GM18867 (cell line): ENCODE data around the gene CEP95.
"Not testable (repeated sequence)": the region's sequence is repeated elsewhere in the genome, so short reads cannot be mapped to it uniquely, and the experiment has no call there.

Experiments used
- ATAC-seq: cut with Tn5 transposase; IDR thresholded peaks from one replicate; pipeline ENCODE4 v1.9.1; 2021; ENCODE audit warnings: mild to moderate bottlenecking, moderate library complexity; ENCODE audit not compliant: unreplicated experiment

The CEP95 gene

DNA sequence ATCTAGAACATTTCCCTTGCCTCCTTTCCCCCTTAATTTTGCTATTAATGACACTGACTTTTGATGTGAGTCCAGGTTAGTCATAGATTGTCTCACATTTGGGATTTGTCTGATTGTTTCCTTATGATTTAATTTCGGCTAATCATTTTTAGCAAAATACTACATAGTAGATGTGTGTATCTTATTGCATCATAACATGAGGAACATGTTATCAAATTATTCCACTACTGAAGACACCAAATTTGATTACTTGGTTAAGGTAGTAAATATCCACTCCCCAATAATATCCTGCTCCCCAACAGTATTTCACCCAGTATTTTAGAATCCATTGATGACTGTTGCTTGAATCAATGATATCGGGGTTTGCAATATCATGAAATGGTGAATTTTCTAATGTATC is 12.7 kb upstream of the CEP95 start:
- no peak for ATAC-seq

DNA sequence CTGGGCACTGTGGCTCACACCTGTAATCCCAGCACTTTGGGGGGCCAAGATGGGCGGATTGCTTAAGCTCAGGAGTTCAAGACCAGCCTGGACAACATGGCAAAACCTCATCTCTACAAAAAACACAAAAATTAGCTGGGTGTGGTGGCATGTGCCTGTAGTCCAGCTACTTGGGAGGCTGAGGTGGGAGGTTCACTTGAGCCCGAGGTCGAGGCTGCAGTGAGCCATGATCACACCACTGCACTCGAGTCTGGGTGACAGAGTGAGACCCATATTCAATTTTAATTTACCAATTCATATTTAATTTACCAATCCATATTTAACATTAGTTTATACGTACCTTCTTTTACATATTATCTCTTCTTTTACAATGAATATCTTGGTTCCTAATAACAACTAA is 11.5 kb upstream of the CEP95 start:
- ATAC-seq = not testable (repeated sequence)

DNA sequence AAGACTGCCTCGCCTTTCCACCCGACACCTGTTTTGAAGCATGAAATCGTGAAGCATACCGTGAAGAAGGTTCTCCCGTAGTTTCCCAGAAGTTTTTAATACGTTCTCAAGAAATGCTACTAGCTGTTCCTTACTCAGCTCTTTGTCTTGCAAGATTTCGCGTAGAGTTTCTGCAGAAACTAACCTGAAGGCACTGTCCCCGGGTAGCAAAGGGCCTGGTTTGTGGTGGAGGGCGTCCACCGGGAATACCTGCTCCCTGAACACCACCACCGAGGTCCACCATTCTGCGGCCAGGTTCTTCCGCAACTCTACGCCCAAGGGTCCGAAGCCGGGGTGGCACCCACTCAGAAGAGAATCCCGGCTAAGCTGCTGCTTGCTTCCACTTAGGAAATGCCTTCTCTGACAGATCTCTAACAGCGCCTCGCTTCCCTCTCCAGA is 10.4 kb upstream of the CEP95 start:
- ATAC-seq = no peak

DNA sequence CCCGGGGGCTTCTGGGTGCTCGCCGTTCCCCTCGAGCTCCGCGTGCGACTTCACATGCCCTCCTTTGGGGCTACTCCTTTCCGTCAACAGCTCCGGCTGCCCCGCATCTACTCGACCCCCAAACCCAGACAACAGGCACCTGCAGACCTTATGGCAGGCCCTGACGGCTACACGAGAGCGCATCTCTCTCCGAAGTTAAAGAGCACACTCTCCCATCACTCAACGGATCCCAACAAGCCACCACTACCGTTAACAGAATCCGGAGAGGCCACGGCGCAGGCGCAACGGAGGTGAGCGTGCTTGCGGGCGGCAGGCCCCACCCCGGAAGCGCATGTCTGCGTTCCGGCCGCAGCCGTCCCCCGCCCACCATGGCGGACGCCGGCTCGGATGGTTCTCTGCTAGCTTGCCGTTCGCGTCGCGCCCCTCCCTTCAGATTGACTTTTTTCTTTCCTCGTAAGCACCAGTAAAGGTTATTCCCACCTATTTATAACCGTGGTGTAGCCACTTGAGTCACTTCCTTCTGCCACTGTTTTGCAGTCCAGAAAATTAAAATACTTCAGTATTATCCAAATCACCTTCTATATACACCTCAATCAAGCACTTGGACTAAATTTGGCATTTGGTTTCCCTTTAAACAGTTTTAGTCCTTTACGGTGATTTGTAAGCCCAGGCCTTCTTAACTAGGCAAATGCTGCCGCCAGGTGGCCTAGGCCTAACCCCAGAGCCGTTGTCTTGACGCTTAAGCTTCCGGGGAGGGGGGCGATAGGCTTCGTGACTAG is 9.8 kb upstream of the CEP95 start, which contains the start of gene POLG2:
Gene POLG2 (minus strand): TSS at position 269 of the 779 bp plus-strand sequence. CDS start 86 bp downstream, at position 183.
- ATAC-seq = peak; percentile 85

DNA sequence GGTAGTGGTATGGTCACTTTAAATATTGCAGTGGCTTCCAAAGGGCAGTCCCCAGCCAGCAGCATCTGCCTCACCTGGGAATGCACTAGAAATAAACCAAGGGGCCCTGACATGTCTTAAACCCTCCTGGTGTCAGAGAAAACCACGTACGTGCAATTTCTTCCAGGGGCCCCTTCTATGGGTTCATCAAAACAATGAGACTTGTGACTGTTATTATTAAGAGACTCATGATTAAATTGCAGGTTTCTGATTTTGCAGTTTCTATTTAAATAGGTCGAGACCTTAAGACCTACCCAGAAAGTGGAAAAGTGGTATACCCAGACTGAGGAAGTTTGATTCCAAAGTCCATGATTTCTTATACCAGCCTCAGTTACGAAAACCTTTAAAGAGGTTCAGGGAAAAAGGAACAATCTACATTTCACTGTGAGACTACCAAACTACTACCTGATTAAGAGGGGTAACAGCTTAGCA is 9.2 kb upstream of the CEP95 start:
- no peak for ATAC-seq

DNA sequence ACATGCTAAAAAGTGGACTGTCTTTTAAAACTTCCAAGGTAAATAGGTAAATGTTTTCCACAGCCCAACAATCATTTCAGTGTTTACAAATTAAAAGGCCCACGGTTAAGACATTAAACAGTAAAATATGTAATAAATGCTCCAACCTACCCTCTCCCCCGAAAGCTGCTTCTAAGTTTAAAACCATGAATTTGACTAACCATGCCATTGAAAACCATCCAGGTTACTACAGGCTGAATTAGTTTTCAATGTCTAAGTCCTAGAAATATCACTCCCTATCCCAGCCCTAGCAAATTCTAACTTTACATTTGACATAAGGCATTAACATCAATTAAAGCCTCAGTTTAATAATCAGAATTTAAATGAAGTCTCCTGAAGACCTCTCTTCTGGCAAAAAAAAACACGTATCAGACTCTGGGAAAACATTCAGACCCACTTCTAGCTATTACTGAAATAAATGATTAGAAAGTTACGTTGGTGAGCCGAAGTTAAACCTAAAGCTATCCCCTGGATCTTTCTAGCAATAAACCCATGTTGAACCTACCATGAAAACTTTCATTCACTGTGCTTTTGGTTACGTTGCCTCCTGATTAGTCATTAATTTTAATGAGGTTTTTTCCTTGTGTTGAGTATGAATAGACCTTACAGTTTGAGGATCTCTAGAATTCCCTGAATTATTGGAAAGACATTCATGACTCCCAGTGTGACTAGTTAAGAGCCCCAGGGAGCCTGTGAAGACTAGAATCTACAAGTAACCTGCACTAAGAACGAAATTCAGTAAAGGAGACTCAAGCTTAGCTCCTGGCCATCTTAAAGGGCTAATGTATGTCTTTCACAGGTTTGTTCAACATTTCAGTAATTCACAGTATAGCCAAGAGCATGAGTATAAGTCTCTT is 8.2 kb upstream of the CEP95 start:
- no peak for ATAC-seq

DNA sequence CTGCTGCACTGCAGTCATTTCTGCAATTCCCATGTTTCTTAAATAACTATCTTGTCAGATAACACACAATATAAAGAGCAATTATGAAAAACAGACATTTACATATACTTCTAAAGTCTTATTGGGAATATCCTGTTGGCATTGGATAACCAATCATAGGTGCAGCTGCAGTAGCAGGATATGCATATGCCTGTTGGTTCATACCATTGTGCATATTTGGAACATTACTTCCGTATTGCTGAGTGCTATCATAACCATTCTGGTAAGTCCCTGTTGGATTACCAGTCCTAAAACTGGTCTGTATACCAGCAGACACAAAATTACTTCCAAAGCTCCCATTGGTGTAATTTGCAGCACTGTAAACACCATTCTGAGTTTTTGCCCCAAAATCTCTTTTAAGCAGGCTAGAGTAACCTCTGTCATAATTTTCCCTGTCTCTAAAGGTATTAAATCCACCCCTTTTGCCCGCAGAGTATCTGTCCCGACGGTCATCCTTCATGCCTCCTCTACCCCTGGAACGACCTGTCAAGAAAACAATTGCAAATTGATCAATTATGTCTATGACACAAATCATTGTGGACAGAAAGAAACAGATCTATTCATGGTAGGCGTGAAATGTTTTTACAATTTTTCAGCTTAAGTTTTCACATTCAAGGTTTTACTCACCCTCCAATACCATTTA is 6.8 kb upstream of the CEP95 start:
- ATAC-seq = no peak

DNA sequence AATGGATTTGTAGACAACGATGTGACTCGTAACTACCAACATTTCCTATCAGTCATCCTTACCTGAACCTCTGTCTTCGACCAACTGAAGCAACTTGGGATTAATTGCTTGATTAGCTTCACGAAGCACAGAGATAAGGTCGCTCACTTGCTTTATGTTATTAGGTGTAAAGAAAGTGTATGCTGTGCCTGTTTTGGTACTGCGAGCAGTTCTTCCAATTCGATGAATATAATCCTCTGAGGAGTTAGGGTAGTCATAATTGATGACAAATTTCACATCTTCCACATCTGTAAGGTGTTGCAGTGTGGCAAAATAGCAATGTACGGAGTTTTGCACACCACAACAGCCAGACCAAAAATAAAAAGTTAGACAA is 6.3 kb upstream of the CEP95 start:
- no peak for ATAC-seq

DNA sequence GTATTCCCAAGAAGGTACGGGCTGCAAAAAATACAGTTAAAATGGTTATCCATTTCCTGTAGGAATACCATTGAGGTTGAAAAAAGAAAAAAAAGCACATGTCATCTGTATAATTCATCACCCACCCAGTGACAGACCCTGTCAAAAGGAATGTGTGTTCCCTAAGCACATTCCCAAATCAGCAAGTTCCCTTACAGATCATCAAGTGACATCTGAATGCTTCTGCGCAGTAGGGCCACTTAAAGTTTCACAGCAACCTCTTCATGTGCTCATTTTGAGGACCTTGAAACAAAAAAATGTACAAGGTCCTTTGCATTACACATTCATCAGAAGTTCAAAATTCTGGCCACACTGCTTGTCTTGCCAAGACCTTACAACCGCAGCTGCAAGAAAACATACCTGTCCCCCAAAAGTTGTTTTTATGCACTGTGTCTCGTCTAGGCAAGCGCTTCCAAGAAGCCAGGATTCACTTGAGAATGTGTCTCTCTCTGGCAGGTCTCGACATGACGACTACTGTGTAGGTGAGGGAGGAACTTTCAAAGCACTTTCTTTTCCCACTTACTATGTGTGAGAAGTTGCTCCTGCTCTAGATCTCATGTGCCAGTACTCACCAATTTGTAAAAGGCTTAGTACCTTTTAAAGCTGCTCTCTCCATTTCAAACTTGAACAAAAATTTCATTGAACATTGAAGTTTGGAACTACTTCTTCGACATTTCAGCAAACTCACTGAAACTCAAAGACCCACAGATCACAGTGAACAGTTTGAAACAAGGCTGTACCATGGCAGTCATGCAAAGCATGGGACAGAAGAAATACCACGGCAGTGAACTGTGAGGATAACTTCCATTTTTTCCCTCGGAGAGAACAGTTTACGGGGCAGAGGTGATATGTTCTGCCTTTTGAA is 5.7 kb upstream of the CEP95 start:
- no peak for ATAC-seq

DNA sequence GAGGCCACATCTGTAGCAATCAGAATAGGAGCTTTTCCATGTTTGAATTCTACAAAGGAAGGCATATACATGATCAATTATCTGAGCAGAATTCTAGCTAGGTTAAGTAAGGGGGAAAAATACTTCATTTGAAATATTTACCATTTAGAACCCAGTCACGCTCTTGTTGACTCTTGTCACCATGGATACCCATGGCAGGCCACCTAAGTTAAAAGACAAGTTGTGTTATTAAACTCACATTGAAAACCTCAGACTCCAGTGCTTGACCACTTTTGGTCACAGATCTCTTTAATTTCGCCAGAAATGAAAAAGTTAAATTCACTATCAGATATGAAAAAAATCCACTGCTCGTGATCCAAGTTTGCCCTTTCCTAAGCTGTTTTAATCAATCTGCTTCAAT is 4.8 kb upstream of the CEP95 start:
- no peak for ATAC-seq

DNA sequence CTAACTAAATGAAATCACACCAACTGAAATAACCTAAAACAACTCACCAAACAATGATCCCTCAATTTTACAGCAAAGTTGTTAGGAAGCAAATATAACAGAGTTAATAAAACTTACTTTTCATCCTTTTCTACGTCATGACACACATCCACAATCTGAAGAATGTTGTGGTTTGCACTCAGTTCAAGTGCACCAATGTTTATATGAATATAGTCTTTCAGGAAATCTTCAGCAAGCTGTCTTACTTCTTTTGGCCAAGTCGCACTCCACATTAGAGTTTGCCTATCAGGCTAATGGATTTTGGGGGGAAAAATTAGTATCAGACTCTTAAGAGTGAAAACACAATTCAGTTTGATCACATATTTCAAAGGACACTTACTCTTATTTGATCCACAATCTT is 4.0 kb upstream of the CEP95 start:
- ATAC-seq = no peak

DNA sequence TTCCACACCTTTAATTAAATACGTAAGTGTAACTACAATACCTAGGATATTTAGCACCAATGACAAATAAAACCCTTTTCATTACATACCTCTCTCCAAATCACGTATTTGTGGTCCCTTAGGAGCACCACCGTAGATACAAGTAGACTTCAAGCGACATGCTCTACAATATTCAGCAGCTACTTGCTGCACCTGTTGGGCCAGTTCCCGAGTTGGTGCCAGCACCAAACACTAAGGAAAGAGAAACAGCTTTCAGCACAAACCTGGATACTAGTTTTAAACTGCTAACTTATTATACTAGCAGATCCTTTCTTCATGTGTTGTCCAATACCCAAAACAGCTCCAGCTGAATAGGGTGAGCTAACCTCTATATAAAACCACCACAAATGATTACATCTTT is 3.4 kb upstream of the CEP95 start:
- no peak for ATAC-seq

DNA sequence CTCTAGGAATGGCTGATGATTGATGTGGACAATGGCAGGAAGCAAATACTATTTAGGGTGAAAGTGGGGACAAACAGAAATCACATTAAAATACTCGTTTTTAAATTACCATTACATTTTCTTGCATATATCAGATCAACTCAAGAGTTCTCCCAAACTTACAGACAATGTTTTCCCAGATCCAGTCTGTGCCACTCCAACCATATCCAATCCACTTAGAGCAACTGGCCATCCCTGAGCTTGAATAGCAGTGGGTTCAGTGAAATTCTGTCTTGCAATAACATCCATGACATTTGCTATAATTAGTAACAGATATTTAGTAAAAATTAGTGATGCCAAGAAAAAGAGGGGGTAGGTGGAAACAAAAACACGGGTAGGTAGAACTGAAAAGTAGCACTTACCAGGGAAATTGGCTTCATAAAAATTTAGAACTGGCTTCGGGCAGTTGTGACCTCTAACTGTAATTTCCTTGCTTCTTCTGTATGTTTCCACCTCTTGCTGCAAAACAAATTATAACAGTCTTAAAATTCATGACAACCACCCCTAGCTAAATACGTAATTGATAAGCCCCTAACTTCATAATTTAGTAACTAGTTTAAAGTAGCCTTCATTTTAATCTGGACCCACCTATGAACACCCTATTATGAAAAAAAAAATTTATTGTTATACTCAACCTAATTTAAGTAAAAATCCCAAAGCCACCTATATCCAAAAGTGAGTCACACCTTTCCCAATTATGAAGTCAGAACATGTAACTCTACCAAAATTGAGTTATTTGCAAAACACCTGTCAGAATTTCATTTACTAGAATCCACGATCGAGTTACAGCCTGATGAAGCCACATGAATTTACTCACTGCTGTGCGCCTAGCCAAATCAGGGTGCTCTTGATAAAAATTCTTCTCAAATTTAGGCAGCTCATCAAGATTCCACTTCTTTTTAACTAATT is 2.7 kb upstream of the CEP95 start:
- no peak for ATAC-seq

DNA sequence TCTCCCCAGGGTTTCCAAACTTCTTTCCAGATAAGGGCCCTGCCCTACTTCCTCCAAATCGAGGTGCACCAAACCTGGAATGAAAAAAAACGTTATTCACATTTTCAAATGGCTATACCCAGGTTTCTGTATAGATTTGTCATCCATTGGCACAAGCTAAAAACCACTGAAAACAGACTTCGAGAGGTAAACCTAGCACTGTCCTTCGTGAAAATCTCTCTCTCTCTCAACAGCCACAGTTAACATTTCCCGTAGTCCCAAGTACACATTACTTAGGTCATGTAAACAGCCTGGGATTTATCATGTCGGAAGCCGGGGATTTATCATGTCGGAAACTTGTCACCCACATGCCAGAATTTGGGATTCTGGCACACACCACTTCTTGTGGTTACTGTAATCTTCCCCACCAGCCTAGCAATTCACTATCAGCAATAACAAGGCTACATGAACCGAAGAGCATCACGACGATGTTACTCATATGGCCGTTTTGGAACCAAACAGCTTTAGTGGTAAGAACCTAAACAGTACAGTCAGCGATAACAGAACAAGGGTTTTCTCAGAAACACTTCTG is 1.9 kb upstream of the CEP95 start:
- no peak for ATAC-seq

DNA sequence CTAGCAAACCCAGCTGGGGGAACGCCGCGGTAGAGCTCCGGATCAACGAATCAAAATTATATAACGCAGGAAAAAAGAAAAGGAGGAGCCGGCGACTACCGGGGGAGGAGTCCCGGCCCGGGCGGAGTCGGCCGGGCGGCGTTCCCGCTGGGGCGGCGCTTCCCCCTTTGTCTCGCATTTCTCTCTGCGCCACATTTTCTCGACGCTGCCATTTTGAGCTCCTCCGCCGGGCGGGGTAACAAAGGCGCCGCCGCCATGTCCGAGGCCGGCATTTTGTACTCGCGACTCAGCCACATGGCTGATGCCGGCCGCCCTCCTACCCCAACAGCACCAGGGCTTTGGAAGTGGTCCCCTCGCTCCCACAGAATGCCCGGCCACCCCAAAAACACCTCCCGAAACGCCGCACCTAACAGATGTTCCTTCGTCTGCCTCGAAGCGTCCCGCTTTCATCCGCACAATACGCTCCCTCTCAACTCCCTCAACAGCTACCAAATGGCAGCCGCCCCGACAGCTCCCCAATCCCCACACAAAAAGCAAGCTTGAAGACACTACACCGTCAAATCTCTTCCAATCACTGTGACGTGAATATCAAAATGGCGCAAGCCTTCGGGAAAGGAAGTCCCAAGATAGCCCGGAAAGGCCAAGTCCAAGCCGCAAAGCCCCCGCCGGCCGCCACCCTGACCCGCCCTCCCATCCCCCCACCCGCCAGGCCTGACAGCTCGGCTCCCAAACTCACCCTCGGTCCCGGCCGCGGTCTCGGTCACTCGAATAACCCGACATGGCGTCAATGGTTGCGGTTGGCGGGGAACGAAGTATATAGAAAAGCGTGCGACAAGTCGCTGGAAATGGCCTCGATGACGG is 1.2 kb upstream of the CEP95 start:
- no peak for ATAC-seq

DNA sequence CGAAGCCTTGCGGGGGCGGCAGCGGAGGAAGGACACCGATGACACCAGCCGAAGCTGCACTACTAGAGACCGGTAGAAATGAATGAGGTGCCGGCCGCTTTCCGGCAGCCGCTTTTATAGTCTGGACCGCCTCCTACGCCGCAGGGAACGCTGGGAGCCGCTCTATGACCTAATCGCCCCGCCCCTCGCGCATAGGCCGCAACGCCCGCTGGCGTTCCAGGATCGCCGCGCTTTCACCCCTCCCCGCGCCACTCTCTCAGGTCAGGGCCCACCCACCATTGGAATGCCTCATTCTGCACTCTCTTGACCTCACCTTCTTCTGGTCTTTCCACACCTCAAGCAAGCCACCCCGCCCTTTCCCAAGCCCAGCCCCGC is 589 bp upstream of the CEP95 start, which contains the start of gene DDX5:
Gene DDX5 (minus strand): TSS at position 89 of the 375 bp plus-strand sequence. CDS start 170 bp downstream, outside the sequence.
- peak; percentile 69 for ATAC-seq

DNA sequence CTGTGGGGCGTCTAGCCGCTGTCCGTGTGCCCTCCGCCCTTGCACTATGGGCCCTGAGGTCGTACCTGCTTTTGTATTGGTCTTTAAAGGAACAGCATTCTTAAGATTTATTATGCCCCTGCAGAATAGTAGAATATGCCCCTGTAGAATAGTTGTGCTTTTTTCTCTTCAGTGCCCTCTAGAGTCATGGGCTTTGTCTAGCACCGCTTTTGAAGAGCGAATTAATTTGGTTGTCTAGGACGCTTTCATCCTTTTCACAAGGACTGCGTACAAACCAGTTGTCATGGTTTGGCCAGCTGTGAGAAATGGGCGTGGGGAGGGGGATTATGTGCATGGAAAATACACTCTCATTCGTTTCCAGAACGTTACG is 621 bp downstream of the CEP95 start:
- peak; percentile 22 for ATAC-seq

DNA sequence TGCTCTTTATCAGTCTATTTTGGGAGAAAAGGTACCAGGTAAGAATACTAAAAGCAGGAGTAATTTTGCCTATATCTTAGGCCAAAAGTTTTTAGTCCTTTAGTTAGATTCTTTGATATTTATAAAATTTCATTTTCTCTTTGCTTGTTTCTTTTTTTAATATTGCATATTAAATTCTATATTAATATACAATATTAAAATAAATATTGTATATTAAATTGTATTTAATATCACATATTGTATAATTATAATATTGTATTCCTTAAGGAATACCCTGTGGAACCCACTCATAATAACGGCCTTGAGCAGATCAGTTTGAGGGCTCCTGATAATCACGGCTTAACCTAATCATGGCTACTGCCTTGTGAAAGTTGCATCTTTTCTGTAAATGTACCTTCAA is 1.9 kb downstream of the CEP95 start:
- ATAC-seq = no peak
